Stomach (tissue), 9 donors: ENCODE data around the gene SPAG6. TPM values are rescaled to one million over a fixed set of nuclear protein-coding genes. Genes with fewer than 3 reads are reported as not detected.

Source experiments
- DNase-seq, 2 donors: peaks; one replicate each; pipeline versions ENCODE4 v3.0.0 to v3.0.0-alpha.2; 2013 to 2019
- H3K27ac ChIP-seq, 5 donors: fragments of 200-600 bp in 4 of 5; sonication (generic) in 4 of 5; one replicate each; pipeline ENCODE4 v1.5.1; 2013 to 2019; ENCODE audit warnings: mild to moderate bottlenecking in 1 of 5, moderate library complexity in 1 of 5
- H3K27me3 ChIP-seq, 3 donors: fragments of 200-600 bp; sonication (generic); one replicate each; pipeline ENCODE4 v1.5.1; 2017 to 2019; ENCODE audit warnings: mixed run types in 1 of 3
- H3K36me3 ChIP-seq, 4 donors: fragments of 200-600 bp; sonication (generic); 1 replicate in 3 of 4; 2 replicates in 1 of 4; pipeline ENCODE4 v1.5.1; 2016 to 2019
- H3K4me1 ChIP-seq, 4 donors: fragments of 200-600 bp; sonication (generic); one replicate each; pipeline ENCODE4 v1.5.1; 2016 to 2019
- H3K4me3 ChIP-seq, 4 donors: fragments of 200-600 bp; sonication (generic) in 3 of 4; one replicate each; pipeline ENCODE4 v1.5.1; 2016 to 2019; ENCODE audit warnings: mild to moderate bottlenecking in 1 of 4
- H3K9me3 ChIP-seq, 4 donors: fragments of 200-600 bp; sonication (generic); one replicate each; pipeline ENCODE4 v1.5.1; 2016 to 2019
- EP300 ChIP-seq: sonication (generic); formaldehyde crosslinking; IDR thresholded peaks from one replicate; pipeline ENCODE4 v1.6.1; 2017; ENCODE audit warnings: antibody characterized with exemption
- POLR2A ChIP-seq, 4 donors: fragments of 450-650 bp; IDR thresholded peaks; one replicate each; pipeline ENCODE4 v1.6.1; 2016; ENCODE audit warnings: antibody characterized with exemption in 4 of 4, control low read depth in 2 of 4, mild to moderate bottlenecking in 1 of 4, moderate library complexity in 1 of 4
- POLR2AphosphoS5 ChIP-seq, 3 donors: sonication (generic); formaldehyde crosslinking; IDR thresholded peaks; one replicate each; pipeline ENCODE4 v1.6.1; 2016; ENCODE audit warnings: antibody characterized with exemption in 3 of 3
- WGBS, 5 donors: extraction: QIAGEN DNeasy Blood & Tissue Kit in 3 of 5; methylation state at CpG; one replicate each; pipeline versions ENCODE4 v1.1.5 to v1.1.7; 2013 to 2018; 5-methylcytosine and 5-hydroxymethylcytosine counted together
- intact Hi-C: fragments of 100-400 bp; cut with DNase I; formaldehyde crosslinking; loops from one replicate; pipeline ENCODE4 v1.15.1; 2023; ENCODE audit warnings: low total_unique reads
- polyA plus RNA-seq, 3 donors: library from polyadenylated mRNA; stranded (reverse); fragments of 200-250 nt; gene quantifications; one replicate each; pipeline ENCODE4 v1.2.3, GENCODE V29; 2013
- total RNA-seq, 5 donors: library from RNA; depleted of rRNA; stranded (reverse); fragments of >200 nt; gene quantifications; one replicate each; pipeline versions ENCODE4 v1.1.0 to v1.2.3, GENCODE V29; 2014 to 2016
- TF ChIP-seq, protein P1 (sequence below), 7 experiments: fragments of 450-650 bp in 4 of 7; fragments of 200-600 bp in 3 of 7; sonication (generic) in 3 of 7; IDR thresholded peaks; one replicate each; pipeline ENCODE4 v1.5.1; 2016 to 2019; ENCODE audit warnings: antibody characterized with exemption in 7 of 7, control low read depth in 2 of 7, mild to moderate bottlenecking in 1 of 7
- donor health status: healthy with polysubstance abuse.
- donor health status: Bipolar disorder and iron deficiency.
- donor health status: healthy.

SPAG6 gene
- total and polyA plus RNA-seq, 8 donors = not detected

DNA sequence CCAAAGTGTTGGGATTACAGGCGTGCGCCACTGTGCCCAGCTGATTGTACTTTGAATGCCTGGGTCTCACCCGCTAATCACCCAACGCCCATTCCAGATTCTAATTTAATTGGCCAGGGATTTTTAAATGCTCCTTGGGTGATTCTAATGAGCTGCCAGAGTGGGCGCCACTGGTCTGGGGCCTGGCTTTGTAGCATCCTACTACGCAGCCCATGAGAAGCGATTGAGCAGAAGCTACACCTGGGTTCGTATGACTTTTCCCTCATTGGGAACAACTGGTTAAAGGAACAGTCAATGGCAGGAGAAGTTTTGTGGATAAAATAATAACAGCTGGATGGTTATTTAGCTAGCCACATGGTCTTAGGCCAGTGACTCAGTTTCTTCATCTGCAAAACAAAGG is 108.0 kb downstream of the SPAG6 start:
- Histone ChIP-seq H3K27me3 (no peaks in the 10 kb centered on the region), H3K4me1 (no peaks in the 10 kb centered on the region), H3K9me3 (no peaks in the 10 kb centered on the region), H3K27ac (no peak overlapping the region), H3K36me3 (no peaks in the 10 kb centered on the region), H3K4me3 (no peak overlapping the region)
- intact Hi-C loops = no loop called here
- WGBS, 5 donors = 96 to 98% (median 98%) methylated on average over 8 of the region's 8 CpGs
- TF ChIP-seq EP300 (no peak), POLR2A (IDR thresholded peaks at IDR 0.05) (no peak), POLR2AphosphoS5 (IDR thresholded peaks at IDR 0.05) (no peak)
- TF ChIP-seq, protein P1, sequence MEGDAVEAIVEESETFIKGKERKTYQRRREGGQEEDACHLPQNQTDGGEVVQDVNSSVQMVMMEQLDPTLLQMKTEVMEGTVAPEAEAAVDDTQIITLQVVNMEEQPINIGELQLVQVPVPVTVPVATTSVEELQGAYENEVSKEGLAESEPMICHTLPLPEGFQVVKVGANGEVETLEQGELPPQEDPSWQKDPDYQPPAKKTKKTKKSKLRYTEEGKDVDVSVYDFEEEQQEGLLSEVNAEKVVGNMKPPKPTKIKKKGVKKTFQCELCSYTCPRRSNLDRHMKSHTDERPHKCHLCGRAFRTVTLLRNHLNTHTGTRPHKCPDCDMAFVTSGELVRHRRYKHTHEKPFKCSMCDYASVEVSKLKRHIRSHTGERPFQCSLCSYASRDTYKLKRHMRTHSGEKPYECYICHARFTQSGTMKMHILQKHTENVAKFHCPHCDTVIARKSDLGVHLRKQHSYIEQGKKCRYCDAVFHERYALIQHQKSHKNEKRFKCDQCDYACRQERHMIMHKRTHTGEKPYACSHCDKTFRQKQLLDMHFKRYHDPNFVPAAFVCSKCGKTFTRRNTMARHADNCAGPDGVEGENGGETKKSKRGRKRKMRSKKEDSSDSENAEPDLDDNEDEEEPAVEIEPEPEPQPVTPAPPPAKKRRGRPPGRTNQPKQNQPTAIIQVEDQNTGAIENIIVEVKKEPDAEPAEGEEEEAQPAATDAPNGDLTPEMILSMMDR (IDR thresholded peaks at IDR 0.05) = no peak
- DNase-seq = no peak

DNA sequence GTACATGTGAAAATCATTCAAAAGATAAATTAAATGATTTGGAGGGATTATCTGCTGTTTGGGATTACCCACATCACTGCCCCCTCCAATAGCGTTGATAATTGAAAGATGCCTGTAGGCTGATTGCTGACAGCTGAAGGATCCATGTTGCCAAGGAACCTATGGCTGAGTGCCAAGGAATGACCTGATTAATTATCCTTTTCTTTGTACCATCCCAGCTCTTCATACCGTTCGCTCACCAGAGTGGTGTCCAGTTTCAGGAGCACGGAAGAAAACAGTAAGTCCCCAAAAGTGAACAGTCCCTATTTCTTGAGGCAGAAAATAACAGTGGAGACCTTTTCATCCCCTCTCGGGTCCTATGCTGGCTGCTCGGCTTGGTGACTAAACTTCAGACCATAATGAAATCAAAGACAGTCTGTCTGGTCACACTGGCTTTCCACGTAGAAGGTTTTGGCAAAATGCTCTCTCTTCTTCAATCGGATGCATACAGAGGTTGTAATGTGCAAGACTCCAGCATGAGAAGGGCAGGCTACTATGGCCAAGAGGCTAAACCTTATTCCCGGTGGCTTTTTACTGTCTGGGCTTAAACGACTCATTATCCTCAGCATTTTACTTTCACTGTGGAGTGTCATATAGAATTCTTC is 108.8 kb downstream of the SPAG6 start:
- no peaks in the 10 kb centered on the region for H3K4me1 ChIP-seq
- DNase-seq = no peak
- WGBS, 5 donors = 67 to 84% (median 83%) methylated on average over 10 of the region's 10 CpGs
- no peaks in the 10 kb centered on the region for H3K27me3 ChIP-seq
- TF ChIP-seq, protein P1 (IDR thresholded peaks at IDR 0.05) = no peak
- TF ChIP-seq POLR2A (IDR thresholded peaks at IDR 0.05) (no peak), EP300 (no peak), POLR2AphosphoS5 (IDR thresholded peaks at IDR 0.05) (no peak)
- no peak overlapping the region for H3K27ac ChIP-seq
- intact Hi-C loops = no loop called here
- no peaks in the 10 kb centered on the region for H3K9me3 ChIP-seq
- H3K4me3 ChIP-seq = no peak overlapping the region
- H3K36me3 ChIP-seq = no peaks in the 10 kb centered on the region

DNA sequence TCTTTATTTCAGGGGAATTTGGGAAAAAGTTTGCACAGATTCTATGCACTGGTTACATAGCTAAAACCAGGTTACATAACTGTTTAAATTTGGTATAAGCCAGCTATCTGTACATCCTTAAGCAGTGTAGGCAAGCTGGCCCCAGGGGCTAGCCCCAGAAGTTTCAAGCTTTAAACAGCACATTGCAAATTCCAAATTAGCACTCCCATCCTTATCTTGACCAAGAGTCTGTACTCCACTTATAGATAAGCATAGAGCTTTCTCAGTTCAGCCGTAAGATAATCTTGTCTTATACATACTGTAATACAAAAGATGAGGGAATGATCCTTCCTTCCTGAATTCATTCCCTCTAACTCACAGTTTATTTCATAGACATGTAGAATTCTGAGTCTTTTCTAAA is 109.3 kb downstream of the SPAG6 start:
- Histone ChIP-seq H3K4me3 (no peak overlapping the region), H3K4me1 (no peaks in the 10 kb centered on the region), H3K9me3 (no peaks in the 10 kb centered on the region), H3K27ac (no peak overlapping the region), H3K36me3 (no peaks in the 10 kb centered on the region), H3K27me3 (no peaks in the 10 kb centered on the region)
- no peak for DNase-seq
- intact Hi-C loops = no loop called here
- TF ChIP-seq, protein P1 (IDR thresholded peaks at IDR 0.05) = no peak
- no peak for TF ChIP-seq EP300
- no peak for TF ChIP-seq POLR2AphosphoS5 (IDR thresholded peaks at IDR 0.05)
- WGBS, 5 donors = 37 to 71% (median 57%) methylated on average over 1 of the region's 1 CpG

DNA sequence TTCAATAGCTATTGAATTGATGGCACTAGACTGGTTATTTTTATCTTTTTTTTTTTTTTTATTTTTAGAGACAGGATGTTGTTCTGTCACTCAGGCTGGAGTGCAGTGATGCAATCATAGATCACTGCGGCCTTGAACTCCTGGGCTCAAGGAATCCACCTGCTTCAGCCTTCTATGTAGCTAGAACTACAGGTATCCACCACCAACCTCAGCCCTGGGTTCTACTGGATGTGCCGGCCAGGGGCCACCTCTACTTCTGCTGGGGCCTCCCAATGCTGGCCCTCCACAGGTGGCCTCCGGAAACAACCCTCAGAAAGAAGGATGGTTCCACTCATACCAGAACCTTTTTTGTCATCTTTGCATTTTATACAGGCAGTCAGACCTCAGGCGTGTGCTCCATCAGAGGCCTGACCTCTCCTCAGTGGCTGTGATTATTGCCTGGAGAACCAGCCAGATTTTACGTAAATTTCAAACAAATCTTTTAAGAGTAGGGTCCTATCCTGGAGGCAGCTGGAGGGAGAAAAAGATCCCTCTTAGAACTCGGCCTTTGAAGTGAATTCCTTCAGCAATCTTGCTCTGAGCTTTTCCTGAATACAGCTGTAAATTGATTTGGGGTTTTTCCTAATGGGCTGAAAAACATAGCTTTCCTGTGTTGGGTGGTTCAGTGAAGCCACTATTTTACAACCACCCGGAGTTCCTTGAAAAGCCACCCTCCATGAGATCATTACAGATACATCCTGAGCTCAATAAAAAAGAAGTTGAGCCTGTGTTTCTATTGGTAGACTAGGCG is 110.0 kb downstream of the SPAG6 start:
- no peaks in the 10 kb centered on the region for H3K27me3 ChIP-seq
- no peaks in the 10 kb centered on the region for H3K36me3 ChIP-seq
- no peak overlapping the region for H3K4me3 ChIP-seq
- 83 to 90% (median 89%) methylated on average over 8 of the region's 8 CpGs for WGBS, 5 donors
- H3K4me1 ChIP-seq = no peaks in the 10 kb centered on the region
- no peak overlapping the region for H3K27ac ChIP-seq
- intact Hi-C loops = no loop called here
- DNase-seq = no peak
- H3K9me3 ChIP-seq = no peaks in the 10 kb centered on the region
- TF ChIP-seq POLR2A (IDR thresholded peaks at IDR 0.05) = no peak
- TF ChIP-seq EP300 = no peak
- no peak for TF ChIP-seq POLR2AphosphoS5 (IDR thresholded peaks at IDR 0.05)
- TF ChIP-seq, protein P1 (IDR thresholded peaks at IDR 0.05) = no peak
